T-cell (primary cell): Measurements from ENCODE around the gene SYDE1. TPM values are rescaled to one million over a fixed set of nuclear protein-coding genes. Genes with fewer than 3 reads are reported as not detected.
"Not testable (repeated sequence)": the region's sequence is repeated elsewhere in the genome, so short reads cannot be mapped to it uniquely, and the experiment has no call there.

Source experiments
- ATAC-seq, 4 experiments: fragments of 200-7000 bp in 3 of 4; fragments of 150-1000 bp in 1 of 4; cut with Tn5 transposase; replicated peaks in 1 of 4; 1 replicate in 3 of 4; 2 replicates in 1 of 4; pipeline ENCODE4 v1.10.0; 2021; ENCODE audit warnings: moderate library complexity in 3 of 4, mild to moderate bottlenecking in 2 of 4, moderate number of reproducible peaks in 1 of 4
- CTCF ChIA-PET, 2 donors: fragments of 300-600 bp; sonication (Branson Sonifier 250); formaldehyde crosslinking; loops; one replicate each; lab custom pipeline; 2022; ENCODE audit warnings: antibody characterized with exemption in 2 of 2; lab: Charles Lee
- POLR2A ChIA-PET, 2 donors: fragments of 300-600 bp; sonication (Branson Sonifier 250); formaldehyde crosslinking; loops; one replicate each; lab custom pipeline; 2022; ENCODE audit warnings: antibody characterized with exemption in 2 of 2; lab: Charles Lee
- DNase-seq, 35 experiments: peaks; one replicate each; pipeline versions ENCODE4 v3.0.0 to v3.0.0-alpha.2; 2013 to 2023
- H3K27ac ChIP-seq: one replicate; pipeline ENCODE4 v1.5.1; 2013; ENCODE audit warnings: low read length
- H3K27me3 ChIP-seq, 2 experiments: replicated peaks in 1 of 2; 1 replicate in 1 of 2; 2 replicates in 1 of 2; pipeline versions ENCODE4 v1.6.1 to v1.7.0; 2013; ENCODE audit warnings: low read length in 1 of 2, mixed read lengths in 1 of 2; ENCODE audit not compliant: control insufficient read depth in 2 of 2, insufficient read depth in 2 of 2; ENCODE audit errors: extremely low read depth in 1 of 2
- H3K36me3 ChIP-seq, 2 donors: 1 replicate in 1 of 2; 2 replicates in 1 of 2; pipeline versions ENCODE4 v1.6.1 to v1.7.0; 2013; ENCODE audit warnings: low read length in 1 of 2; ENCODE audit not compliant: control insufficient read depth in 2 of 2, insufficient read depth in 1 of 2; ENCODE audit errors: extremely low read depth in 1 of 2
- H3K4me1 ChIP-seq, 2 experiments: 1 replicate in 1 of 2; 2 replicates in 1 of 2; pipeline versions ENCODE4 v1.6.1 to v1.7.0; 2013; ENCODE audit warnings: low read length in 2 of 2, mixed read lengths in 1 of 2; ENCODE audit not compliant: insufficient read depth in 2 of 2, control insufficient read depth in 1 of 2; ENCODE audit errors: extremely low read depth in 1 of 2
- H3K4me3 ChIP-seq, 2 donors: 1 replicate in 1 of 2; 2 replicates in 1 of 2; pipeline versions ENCODE4 v1.5.1 to v1.7.0; 2013; ENCODE audit warnings: mild to moderate bottlenecking in 2 of 2, low read length in 1 of 2, moderate library complexity in 1 of 2; ENCODE audit not compliant: control insufficient read depth in 1 of 2; ENCODE audit errors: extremely low read depth in 1 of 2
- H3K9me3 ChIP-seq: 2 replicates; pipeline ENCODE4 v1.7.0; 2013
- H3K27ac Mint-ChIP-seq, 2 donors: one replicate each; pipeline ENCODE4 v1.8.0; 2020 to 2021; ENCODE audit warnings: mild to moderate bottlenecking in 2 of 2, mixed read lengths in 2 of 2
- H3K27me3 Mint-ChIP-seq, 2 donors: one replicate each; pipeline ENCODE4 v1.8.0; 2021 to 2022; ENCODE audit warnings: mixed read lengths in 2 of 2
- H3K36me3 Mint-ChIP-seq: one replicate; pipeline ENCODE4 v1.8.0; 2021; ENCODE audit warnings: mixed read lengths
- H3K4me1 Mint-ChIP-seq, 3 donors: one replicate each; pipeline ENCODE4 v1.8.0; 2020 to 2022; ENCODE audit warnings: mixed read lengths in 3 of 3, mild to moderate bottlenecking in 1 of 3
- H3K4me3 Mint-ChIP-seq, 3 donors: one replicate each; pipeline ENCODE4 v1.8.0; 2020 to 2022; ENCODE audit warnings: mild to moderate bottlenecking in 3 of 3, mixed read lengths in 3 of 3, moderate library complexity in 3 of 3
- H3K9me3 Mint-ChIP-seq, 3 donors: one replicate each; pipeline ENCODE4 v1.8.0; 2020 to 2022; ENCODE audit warnings: mixed read lengths in 3 of 3
- WGBS: methylation state at CpG from one replicate; pipeline ENCODE4 v1.1.5; 2013; ENCODE audit warnings: missing lambda C conversion rate; ENCODE audit not compliant: insufficient coverage; 5-methylcytosine and 5-hydroxymethylcytosine counted together
- total RNA-seq, 35 experiments: library from RNA in 6 of 35; stranded (reverse) in 6 of 35; fragments of 120-200 nt in 1 of 35; gene quantifications; one replicate each; pipeline versions ENCODE4 v1.2.1 to v1.2.4 and lab custom pipeline; 2013 to 2026

The SYDE1 gene
- total RNA-seq, 5 donors from 2014 or later (not counting 1 experiment from before 2014, with no cell fraction given), result 0.18 to 0.58 (median 0.26) TPM

DNA sequence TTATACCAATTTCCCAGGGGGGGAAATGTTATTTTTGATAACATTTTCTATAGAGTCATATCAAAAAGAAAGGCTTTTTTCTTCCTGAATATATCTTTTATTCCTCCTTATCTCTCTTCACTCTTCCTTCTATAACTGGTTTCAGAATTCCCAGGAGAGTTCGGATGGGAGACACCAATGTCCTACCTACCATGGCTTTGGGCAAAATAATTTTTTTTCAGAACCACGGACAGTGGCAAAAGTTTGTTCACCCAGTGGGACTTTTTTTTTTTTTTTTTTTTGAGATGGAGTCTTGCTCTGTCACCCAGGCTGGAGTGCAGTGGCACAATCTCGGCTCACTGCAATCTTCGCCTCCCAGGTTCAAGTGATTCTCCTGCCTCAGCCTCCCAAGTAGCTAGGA lies 27.2 kb upstream of the SYDE1 start:
- H3K36me3 ChIP-seq, result not testable (repeated sequence)

DNA sequence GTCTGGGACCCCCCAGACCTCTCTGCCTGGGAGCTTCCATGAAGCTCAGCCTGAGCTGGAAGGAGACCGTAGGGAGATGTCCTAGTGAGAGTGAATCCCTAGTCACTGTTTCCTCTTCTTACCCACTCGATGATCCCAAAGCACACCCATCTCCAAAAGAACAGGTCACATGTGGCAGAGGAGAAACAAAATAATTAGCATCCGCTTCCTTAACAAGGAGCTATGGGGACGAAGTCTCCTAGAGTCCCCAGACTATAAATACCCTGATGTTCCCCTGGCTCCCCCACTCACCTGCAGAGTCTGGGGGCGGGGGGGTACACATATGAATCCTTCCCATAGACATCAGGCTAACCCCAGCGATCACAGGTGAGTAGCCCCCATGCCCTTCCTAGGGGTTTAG lies 25.3 kb upstream of the SYDE1 start, which contains the start of gene OR1I1:
Gene OR1I1, plus strand, starts transcription at position 301 of the 400 bp plus-strand sequence. CDS start 4,855 bp downstream, outside the sequence.
- WGBS, result 82% methylated on average over 3 of the region's 6 CpGs
- Mint-ChIP-seq H3K9me3 (no peaks in the 10 kb centered on the region), H3K4me3 (no peak within 1 kb of the TSS), H3K4me1 (no peaks in the 10 kb centered on the region), H3K36me3 (no peaks in the 10 kb centered on the region), H3K27ac (no peak within 1 kb of the TSS), H3K27me3 (peaks cover 23 to 38% of the 10 kb centered on the region in 2 donors)
- H3K9me3 ChIP-seq, result no peaks in the 10 kb centered on the region
- CTCF ChIA-PET, result interaction anchor here in 1 of 2 donors (0.5 kb wide), 1 partner anchor 1034 kb away, joined by 8 read pairs; no protein-coding TSS in a partner anchor
- no peaks in the 10 kb centered on the region for H3K4me1 ChIP-seq
- DNase-seq (no peak), ATAC-seq (no peak)
- peaks cover 2 to 49% of the 10 kb centered on the region in 2 experiments for H3K27me3 ChIP-seq
- POLR2A ChIA-PET, result no interaction called here
- no peak within 1 kb of the TSS for H3K4me3 ChIP-seq
- no peaks in the 10 kb centered on the region for H3K36me3 ChIP-seq
- no peak within 1 kb of the TSS for H3K27ac ChIP-seq

More for the DNA sequence above, 27.2 kb upstream of the SYDE1 start:
- POLR2A ChIA-PET, H3K9me3 Mint-ChIP-seq, ATAC-seq, H3K4me1 Mint-ChIP-seq, H3K4me3 Mint-ChIP-seq, H3K4me3 ChIP-seq, H3K36me3 Mint-ChIP-seq, H3K4me1 ChIP-seq, DNase-seq, H3K9me3 ChIP-seq, H3K27ac Mint-ChIP-seq, H3K27ac ChIP-seq: not testable (repeated sequence)
- H3K27me3 ChIP-seq, result peaks cover 2 to 38% of the 10 kb centered on the region in 2 experiments
- CTCF ChIA-PET, result interaction anchor here in 1 of 2 donors (0.6 kb wide), 1 partner anchor 716 kb away, joined by 4 read pairs; no protein-coding TSS in a partner anchor
- H3K27me3 Mint-ChIP-seq, result peaks cover 17 to 25% of the 10 kb centered on the region in 2 donors
- WGBS, result no CpG with 5 or more reads among the region's 4 CpGs

DNA sequence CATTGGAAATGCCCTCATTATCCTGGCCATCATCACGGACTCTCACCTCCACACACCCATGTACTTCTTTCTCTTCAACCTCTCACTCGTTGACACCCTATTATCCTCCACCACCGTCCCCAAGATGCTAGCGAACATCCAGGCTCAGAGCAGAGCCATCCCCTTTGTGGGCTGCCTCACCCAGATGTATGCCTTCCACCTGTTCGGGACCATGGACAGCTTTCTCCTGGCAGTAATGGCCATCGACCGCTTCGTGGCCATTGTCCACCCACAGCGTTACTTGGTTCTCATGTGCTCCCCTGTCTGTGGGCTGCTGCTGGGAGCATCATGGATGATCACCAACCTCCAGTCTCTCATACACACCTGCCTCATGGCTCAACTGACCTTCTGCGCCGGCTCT lies 20.0 kb upstream of the SYDE1 start:
- no peak for ATAC-seq
- 78% methylated on average over 11 of the region's 11 CpGs for WGBS
- no peaks in the 10 kb centered on the region for H3K36me3 Mint-ChIP-seq
- DNase-seq, result no peak
- H3K27ac Mint-ChIP-seq, result no peak overlapping the region
- no peaks in the 10 kb centered on the region for H3K9me3 ChIP-seq
- no peaks in the 10 kb centered on the region for H3K9me3 Mint-ChIP-seq
- peaks cover 0 to 44% of the 10 kb centered on the region in 2 experiments for H3K27me3 ChIP-seq
- POLR2A ChIA-PET, result no interaction called here
- H3K4me3 Mint-ChIP-seq, result no peak overlapping the region
- H3K27ac ChIP-seq, result no peak overlapping the region
- H3K4me3 ChIP-seq, result no peak overlapping the region
- no peaks in the 10 kb centered on the region for H3K36me3 ChIP-seq
- peaks cover 0 to 2% (median 2%) of the 10 kb centered on the region in 3 donors for H3K4me1 Mint-ChIP-seq
- peaks cover 0 to 3% of the 10 kb centered on the region in 2 experiments for H3K4me1 ChIP-seq
- CTCF ChIA-PET, result no interaction called here
- H3K27me3 Mint-ChIP-seq, result peaks cover 30 to 37% of the 10 kb centered on the region in 2 donors

DNA sequence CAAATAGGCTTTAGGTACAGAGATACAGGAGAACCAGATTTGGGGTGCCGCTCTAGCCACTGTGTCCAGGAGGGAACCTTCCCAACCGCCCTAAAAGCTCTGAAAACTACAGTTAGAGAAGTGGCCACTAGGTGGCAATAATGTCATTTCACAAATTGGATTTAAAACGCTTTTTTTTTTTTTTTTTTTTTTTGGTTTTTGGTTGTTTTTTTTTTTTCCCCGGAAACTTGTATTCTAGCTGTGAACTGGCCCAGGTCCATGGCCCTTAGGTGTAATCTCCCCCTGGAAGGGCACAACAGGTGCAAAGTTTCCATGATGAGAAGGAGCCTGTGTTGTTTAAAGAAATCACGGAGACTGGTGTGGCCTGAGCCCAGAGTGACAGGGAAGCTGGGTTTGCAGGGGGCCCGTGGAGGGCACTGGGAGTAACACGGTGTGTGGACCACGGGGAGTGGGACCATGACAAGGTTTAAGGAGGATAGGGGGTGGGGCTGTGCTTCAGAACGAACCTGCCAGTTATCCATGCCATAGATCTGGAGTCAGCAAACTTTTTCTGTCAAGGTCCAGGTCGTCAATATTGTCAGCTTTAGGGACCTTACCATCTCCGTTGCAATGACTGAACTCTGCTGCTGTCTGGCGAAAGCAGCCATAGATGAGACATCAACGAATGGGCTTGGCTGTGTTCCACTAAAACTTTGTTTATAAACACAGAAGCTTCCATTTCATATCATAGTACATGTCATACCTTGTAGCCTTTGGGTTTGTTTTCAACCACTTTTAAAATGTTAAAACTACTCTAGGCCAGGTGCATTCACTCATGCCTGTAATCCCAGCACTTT lies 15.1 kb upstream of the SYDE1 start:
- Mint-ChIP-seq H3K9me3 (no peaks in the 10 kb centered on the region), H3K27me3 (peaks cover 12 to 19% of the 10 kb centered on the region in 2 donors), H3K27ac (peak overlapping the region; percentile 31 to 82), H3K36me3 (no peaks in the 10 kb centered on the region), H3K4me1 (peaks cover 0 to 5% (median 5%) of the 10 kb centered on the region in 3 donors), H3K4me3 (peak overlapping the region in 1 of 3 donors; percentile 43)
- H3K27ac ChIP-seq, result no peak overlapping the region
- peaks cover 0 to 27% of the 10 kb centered on the region in 2 experiments for H3K27me3 ChIP-seq
- no peak overlapping the region for H3K4me3 ChIP-seq
- WGBS, result 49% methylated on average over 9 of the region's 13 CpGs
- no peaks in the 10 kb centered on the region for H3K36me3 ChIP-seq
- no peaks in the 10 kb centered on the region for H3K9me3 ChIP-seq
- ChIA-PET CTCF (interaction anchor here (0.6 to 1.8 kb wide), 20 partner anchors 9 to 1360 kb away, joined by 3 to 14 read pairs (median 4); no protein-coding TSS in a partner anchor), POLR2A (interaction anchor here in 1 of 2 donors (0.7 to 1.0 kb wide), 3 partner anchors 327 to 513 kb away, joined by 6 to 19 read pairs (median 8); no protein-coding TSS in a partner anchor)
- ATAC-seq (peak; percentile 23 to 69 (median 44)), DNase-seq (peak in 28 of 35 experiments; percentile 7 to 87 (median 30))
- H3K4me1 ChIP-seq, result peaks cover 0 to 5% of the 10 kb centered on the region in 2 experiments

DNA sequence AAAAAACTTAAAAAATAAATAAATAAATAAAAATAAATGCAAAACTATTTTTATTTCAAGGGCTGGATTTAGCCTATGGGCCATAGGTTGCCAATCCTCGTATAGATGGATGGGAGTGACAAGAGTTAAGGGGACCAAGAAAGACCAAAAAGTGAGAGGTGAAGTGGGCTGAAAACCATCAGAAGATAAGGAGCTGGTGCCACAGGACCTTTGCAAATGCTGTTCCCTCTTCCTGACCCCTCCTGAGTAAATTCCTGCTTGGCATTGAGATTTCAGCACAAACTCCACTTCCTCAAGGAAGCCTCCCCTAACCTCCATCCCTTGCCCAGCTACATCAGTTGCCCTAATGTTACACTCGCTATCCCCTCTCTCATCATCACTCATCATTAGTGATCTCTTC lies 14.2 kb upstream of the SYDE1 start:
- no peaks in the 10 kb centered on the region for H3K9me3 ChIP-seq
- peaks cover 0 to 5% of the 10 kb centered on the region in 2 experiments for H3K4me1 ChIP-seq
- Mint-ChIP-seq H3K27ac (no peak overlapping the region), H3K9me3 (no peaks in the 10 kb centered on the region), H3K4me3 (no peak overlapping the region), H3K4me1 (peaks cover 0 to 5% (median 5%) of the 10 kb centered on the region in 3 donors), H3K36me3 (no peaks in the 10 kb centered on the region), H3K27me3 (peaks cover 4 to 10% of the 10 kb centered on the region in 2 donors)
- H3K4me3 ChIP-seq, result no peak overlapping the region
- ATAC-seq (no peak), DNase-seq (no peak)
- ChIA-PET CTCF (interaction anchor here in 1 of 2 donors (1.6 to 1.8 kb wide), 2 partner anchors 8 to 56 kb away, joined by 10 to 14 read pairs; no protein-coding TSS in a partner anchor), POLR2A (no interaction called here)
- H3K36me3 ChIP-seq, result no peaks in the 10 kb centered on the region
- 100% methylated on average over 1 of the region's 2 CpGs for WGBS
- H3K27ac ChIP-seq, result no peak overlapping the region
- H3K27me3 ChIP-seq, result peaks cover 0 to 20% of the 10 kb centered on the region in 2 experiments

DNA sequence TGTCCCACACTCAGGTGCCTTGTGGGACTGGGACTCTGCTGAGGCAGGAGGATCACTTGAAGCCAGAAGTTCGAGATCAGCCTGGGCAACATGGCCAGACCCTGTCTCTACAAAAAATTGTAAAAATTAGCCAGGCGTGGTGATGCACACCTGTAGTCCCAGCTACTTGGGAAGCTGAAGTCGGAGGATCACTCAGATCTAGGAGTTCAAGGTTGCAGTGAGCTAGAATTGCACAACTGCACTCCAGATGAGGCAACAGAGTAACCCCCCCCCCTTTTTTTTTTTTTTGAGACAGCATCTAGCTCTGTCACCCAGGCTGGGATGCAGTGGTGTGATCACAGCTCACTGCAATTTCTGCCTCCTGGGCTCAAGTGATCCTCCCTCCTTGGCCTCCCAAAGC lies 11.0 kb upstream of the SYDE1 start:
- Mint-ChIP-seq H3K36me3 (no peaks in the 10 kb centered on the region), H3K4me3 (no peak overlapping the region), H3K27ac (no peak overlapping the region), H3K9me3 (no peaks in the 10 kb centered on the region), H3K4me1 (peaks cover 0 to 5% (median 5%) of the 10 kb centered on the region in 3 donors), H3K27me3 (peaks cover 2 to 5% of the 10 kb centered on the region in 2 donors)
- no peak for DNase-seq
- Histone ChIP-seq H3K36me3 (no peaks in the 10 kb centered on the region), H3K4me3 (no peak overlapping the region), H3K27ac (no peak overlapping the region), H3K4me1 (peaks cover 0 to 5% of the 10 kb centered on the region in 2 experiments), H3K27me3 (peaks cover 0 to 12% of the 10 kb centered on the region in 2 experiments), H3K9me3 (no peaks in the 10 kb centered on the region)
- ChIA-PET CTCF (interaction anchor here in 1 of 2 donors (0.7 kb wide), 1 partner anchor 311 kb away, joined by 4 read pairs; no protein-coding TSS in a partner anchor), POLR2A (no interaction called here)
- 65% methylated on average over 3 of the region's 3 CpGs for WGBS
- ATAC-seq, result no peak
